ENCODE results near the gene LDLRAD4.

LDLRAD4 gene

GRCh38 chr18:13520306-13520705 lies 301.7 kb downstream of the LDLRAD4 start:
- ATAC-seq, result no peak
- TF ChIP-seq ZNF8 (CRISPR knock-in tag; IDR thresholded peaks at IDR 0.05), result no peak
- TF ChIP-seq ESRRG (CRISPR knock-in tag; IDR thresholded peaks at IDR 0.05), result no peak
- no peak for TF ChIP-seq RARB (CRISPR knock-in tag; IDR thresholded peaks at IDR 0.05)
- no peak for TF ChIP-seq PPARA (CRISPR knock-in tag; IDR thresholded peaks at IDR 0.05; ENCODE audit: borderline replicate concordance)
- TF ChIP-seq TSHZ2 (CRISPR knock-in tag; IDR thresholded peaks at IDR 0.05), result no peak
- no peak for TF ChIP-seq TCF4 (CRISPR knock-in tag; IDR thresholded peaks at IDR 0.05; ENCODE audit: borderline replicate concordance)
- no peak for TF ChIP-seq ARNTL (CRISPR knock-in tag; IDR thresholded peaks at IDR 0.05; ENCODE audit: borderline replicate concordance, low read depth)
- TF ChIP-seq ZNF565 (CRISPR knock-in tag; conservative IDR thresholded peaks at IDR 0.05; ENCODE audit: low read depth), result no peak
- TF ChIP-seq ISL1 (CRISPR knock-in tag; IDR thresholded peaks at IDR 0.05), result no peak
- no peak for TF ChIP-seq POU6F1 (CRISPR knock-in tag; IDR thresholded peaks at IDR 0.05; ENCODE audit: borderline replicate concordance, low read depth)
- TF ChIP-seq TOX (CRISPR knock-in tag; IDR thresholded peaks at IDR 0.05; ENCODE audit: borderline replicate concordance), result no peak
- TF ChIP-seq ZFP30 (CRISPR knock-in tag; IDR thresholded peaks at IDR 0.05), result no peak
- TF ChIP-seq SNAI2 (CRISPR knock-in tag; IDR thresholded peaks at IDR 0.05), result no peak
- no peak for TF ChIP-seq OSR1 (CRISPR knock-in tag; IDR thresholded peaks at IDR 0.05)
- no peak for TF ChIP-seq GLIS3 (CRISPR knock-in tag; IDR thresholded peaks at IDR 0.05)
- TF ChIP-seq ZFP3 (CRISPR knock-in tag; IDR thresholded peaks at IDR 0.05), result no peak
- TF ChIP-seq ZNF70 (CRISPR knock-in tag; IDR thresholded peaks at IDR 0.05), result no peak
- no peak for TF ChIP-seq CREB5 (CRISPR knock-in tag; IDR thresholded peaks at IDR 0.05; ENCODE audit: low read depth)

GRCh38 chr18:13520741-13521140 lies 302.2 kb downstream of the LDLRAD4 start:
- ATAC-seq, result no peak
- TF ChIP-seq TSHZ2 (CRISPR knock-in tag; IDR thresholded peaks at IDR 0.05), result no peak

- no peak for ATAC-seq
Observed at GRCh38 chr18:13521418-13521817, 302.9 kb downstream of the LDLRAD4 start.

GRCh38 chr18:13522256-13522655 lies 303.7 kb downstream of the LDLRAD4 start:
- ATAC-seq, result no peak
- TF ChIP-seq POU6F1 (CRISPR knock-in tag; IDR thresholded peaks at IDR 0.05; ENCODE audit: borderline replicate concordance, low read depth) (no peak), CSDC2 (CRISPR knock-in tag; IDR thresholded peaks at IDR 0.05) (no peak), OSR1 (CRISPR knock-in tag; IDR thresholded peaks at IDR 0.05) (no peak), BACH2 (CRISPR knock-in tag; IDR thresholded peaks at IDR 0.05; ENCODE audit: borderline replicate concordance) (no peak)

More at GRCh38 chr18:13521418-13521817, 302.9 kb downstream of the LDLRAD4 start:
- no peak for TF ChIP-seq ZNF8 (CRISPR knock-in tag; IDR thresholded peaks at IDR 0.05)

Data from SK-N-SH treated with all-trans-retinoic acid at 6 μM for 48 hours (cell line).